Uterus (tissue), 2 donors: ENCODE data around the gene PTGES.
"Not testable (repeated sequence)": the region's sequence is repeated elsewhere in the genome, so short reads cannot be mapped to it uniquely, and the experiment has no call there.

Experiments used
- CTCF ChIP-seq, 4 experiments: fragments of 200-600 bp in 2 of 4; fragments of 450-650 bp in 2 of 4; sonication (generic) in 2 of 4; IDR thresholded peaks; one replicate each; pipeline ENCODE4 v1.5.1; 2016 to 2019; ENCODE audit warnings: antibody characterized with exemption in 4 of 4, mild to moderate bottlenecking in 2 of 4, moderate library complexity in 1 of 4
- POLR2A ChIP-seq, 2 donors: fragments of 450-650 bp; IDR thresholded peaks; one replicate each; pipeline ENCODE4 v1.6.1; 2016; ENCODE audit warnings: antibody characterized with exemption in 2 of 2, mild to moderate bottlenecking in 1 of 2, moderate library complexity in 1 of 2

GRCh38 chr9:129749052-129749451, 3.8 kb downstream of the PTGES start:
- not testable (repeated sequence) for TF ChIP-seq CTCF, POLR2A (IDR thresholded peaks at IDR 0.05)
